Measurements from ENCODE around the gene PRKCH. TPM values are rescaled to one million over a fixed set of nuclear protein-coding genes. Genes with fewer than 3 reads are reported as not detected.
A peak's percentile ranks its signal among the peaks of the same experiment; 100 is the strongest.

PRKCH gene
- total RNA-seq, 1 experiment from 2014 or later = 5.8 TPM

DNA sequence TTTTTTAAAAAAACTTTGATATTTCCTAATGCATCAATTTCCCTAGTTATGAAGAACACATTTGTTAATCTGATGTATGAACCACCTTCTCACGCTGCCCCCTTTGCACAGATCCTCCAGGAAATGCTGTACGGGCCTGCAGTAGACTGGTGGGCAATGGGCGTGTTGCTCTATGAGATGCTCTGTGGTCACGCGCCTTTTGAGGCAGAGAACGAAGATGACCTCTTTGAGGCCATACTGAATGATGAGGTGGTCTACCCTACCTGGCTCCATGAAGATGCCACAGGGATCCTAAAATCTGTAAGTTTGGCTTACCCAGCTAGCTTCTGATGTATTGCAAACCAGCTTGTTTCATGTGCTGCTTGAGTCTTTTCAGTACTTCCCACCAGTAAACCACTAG is 208.9 kb downstream of the PRKCH start:
- no peak for DNase-seq (ENCODE audit: low read depth)

GRCh38 chr14:61530896-61531295 is 209.5 kb downstream of the PRKCH start:
- DNase-seq (ENCODE audit: low read depth) = no peak

- DNase-seq (ENCODE audit: low read depth) = no peak
Measured at GRCh38 chr14:61531465-61532122, 210.2 kb downstream of the PRKCH start.

DNA sequence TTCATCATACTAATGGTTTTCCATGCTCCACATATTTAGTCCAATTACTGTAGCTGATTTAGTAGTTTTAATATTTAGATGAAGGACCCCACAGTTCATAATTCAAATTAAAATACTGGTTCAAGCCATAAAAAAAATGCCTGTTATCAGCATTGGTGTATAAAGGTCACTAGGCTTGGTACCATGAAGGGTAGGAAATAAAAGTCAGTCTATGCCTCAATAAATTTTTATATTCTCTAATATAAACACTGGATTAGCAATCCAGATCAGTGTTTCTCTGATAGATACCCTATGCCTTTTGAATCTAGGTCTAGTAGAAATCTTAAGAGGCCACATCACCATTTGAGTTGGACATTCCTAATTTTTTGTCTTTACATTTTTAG is 210.7 kb downstream of the PRKCH start:
- DNase-seq (ENCODE audit: low read depth) = no peak

DNA sequence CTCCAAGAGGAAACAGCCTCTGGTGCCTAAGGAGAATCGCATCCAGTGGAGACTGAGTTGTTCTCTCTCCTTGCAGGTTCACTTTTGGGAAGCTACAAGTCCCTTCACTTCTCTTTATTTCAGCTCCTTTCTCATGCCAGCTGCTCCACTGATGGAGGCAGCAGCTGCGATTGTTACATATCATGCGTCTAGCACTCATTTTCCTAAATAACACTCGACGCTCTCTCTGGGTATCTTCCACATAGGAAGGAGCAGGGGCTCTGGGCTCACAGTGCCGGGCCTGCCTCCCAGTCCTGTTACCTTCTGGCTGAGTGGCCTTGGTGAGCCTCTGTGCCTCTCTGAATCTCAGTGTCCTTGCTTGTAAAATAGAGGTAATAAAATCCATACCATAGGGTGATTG is 211.4 kb downstream of the PRKCH start:
- DNase-seq (ENCODE audit: low read depth) = no peak

DNA sequence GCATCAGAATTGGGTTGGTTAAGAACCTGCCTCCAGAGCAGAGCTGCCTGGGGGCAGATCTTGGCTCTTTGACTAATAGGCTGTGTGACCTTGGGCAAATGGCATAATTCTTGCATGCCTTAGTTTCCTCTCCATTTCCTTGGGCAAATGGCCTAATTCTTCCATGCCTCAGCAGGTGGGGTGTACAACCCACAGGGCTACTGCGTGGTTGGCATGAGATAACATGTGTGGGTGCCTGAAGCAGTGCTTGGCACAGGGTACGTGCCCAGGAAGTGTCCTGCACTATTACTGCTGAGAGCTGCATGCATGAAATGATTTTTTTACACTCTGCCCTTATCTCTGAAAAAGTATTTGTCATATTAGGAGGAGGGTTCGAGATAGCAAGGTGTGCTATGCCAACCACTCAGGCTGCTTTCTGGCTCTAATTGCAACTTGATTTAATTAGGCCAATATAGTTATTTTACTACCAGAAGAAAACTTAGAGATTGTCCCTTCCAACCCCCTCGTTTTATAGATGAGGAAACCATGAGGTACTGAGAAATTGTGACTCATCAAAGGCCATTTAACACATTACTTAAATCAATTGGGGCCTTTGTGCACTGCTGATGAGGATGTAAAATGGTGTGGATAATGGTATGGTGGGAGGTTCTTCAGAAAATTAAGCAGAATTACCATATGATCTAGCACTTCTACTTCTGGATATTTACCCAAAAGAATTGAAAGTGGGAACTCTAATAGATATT is 212.3 kb downstream of the PRKCH start:
- no peak for DNase-seq (ENCODE audit: low read depth)

DNA sequence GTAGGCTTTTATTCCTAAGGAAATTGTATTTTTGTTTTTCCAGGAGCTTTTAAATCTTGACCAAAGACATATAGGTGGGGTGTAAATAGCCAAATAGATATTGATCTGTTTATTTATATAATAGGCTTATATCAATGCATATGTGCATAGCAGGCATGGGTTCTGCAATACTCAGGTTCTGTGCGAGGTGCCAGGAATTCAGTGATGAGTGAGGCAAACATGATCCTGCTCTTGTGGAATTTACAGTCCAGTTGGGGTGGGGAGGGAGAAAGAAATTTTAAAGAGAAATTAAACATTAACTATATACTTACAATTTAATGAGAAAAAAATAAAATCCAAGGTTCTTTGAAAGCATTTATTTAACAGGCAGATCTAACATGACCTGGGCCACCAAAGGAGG is 213.7 kb downstream of the PRKCH start:
- no peak for DNase-seq (ENCODE audit: low read depth)

DNA sequence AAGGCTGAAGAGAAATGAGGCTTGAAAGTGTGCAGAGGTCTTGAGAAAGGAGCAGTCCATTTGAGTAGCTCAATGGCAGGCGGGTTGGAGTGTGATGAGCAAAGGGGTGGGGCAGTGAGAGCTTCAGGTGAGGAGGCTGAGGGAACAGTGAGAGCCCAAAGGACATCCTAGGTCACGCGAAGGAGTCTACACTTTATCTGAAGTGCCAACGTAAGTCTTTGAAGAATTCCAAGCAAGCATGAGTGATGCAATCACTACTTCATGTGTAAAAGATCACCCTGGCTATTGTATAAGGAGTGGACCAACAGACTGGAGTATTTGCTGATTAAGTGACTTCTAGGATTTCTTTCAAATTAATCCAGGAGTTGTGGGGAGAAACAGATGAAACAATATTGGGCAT is 214.1 kb downstream of the PRKCH start:
- DNase-seq (ENCODE audit: low read depth) = no peak

GRCh38 chr14:61536661-61537562 is 215.5 kb downstream of the PRKCH start:
- no peak for DNase-seq (ENCODE audit: low read depth)

DNA sequence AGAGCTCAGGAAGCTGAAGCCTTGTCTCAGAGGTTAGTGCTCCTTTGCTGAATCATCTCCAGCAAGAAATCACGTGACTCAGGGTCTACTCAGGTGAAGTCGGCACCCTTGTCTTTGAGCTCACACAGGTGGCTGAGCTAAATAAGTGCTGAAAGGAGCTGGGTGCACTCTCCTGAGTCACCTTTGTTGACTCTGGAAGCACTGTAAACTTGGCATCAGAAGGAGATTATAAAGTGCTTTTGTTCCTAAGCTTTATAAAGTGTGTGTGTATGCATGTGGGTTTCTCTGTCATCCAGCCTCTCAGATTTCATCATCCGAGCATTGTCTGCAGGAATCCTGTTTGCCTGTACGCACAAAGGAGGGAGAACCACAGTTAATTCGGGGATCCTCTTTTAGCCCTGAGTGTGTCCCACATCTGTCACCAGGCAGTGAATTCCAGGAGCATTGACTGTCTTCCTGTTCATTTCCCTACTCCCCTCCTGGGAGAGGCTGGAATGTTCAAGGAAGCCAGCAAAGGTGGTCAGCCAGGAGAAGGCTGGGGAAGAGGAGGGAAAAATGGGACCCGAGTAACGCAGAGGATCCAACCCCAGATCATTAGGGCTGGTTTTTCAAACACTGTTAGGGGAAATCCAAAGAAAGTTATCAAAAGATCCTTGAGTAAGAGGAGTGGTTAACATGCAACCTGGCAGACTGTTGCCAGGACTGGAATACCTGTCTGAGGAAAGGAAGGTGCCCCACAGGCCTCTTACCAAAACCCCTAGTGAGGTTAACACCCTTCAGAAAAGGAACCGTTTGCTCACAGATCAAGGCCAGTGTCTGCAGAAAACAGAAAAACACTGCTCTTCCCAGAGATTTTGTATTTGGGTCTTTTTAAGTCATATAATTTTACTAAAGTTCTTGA is 216.4 kb downstream of the PRKCH start:
- DNase-seq (ENCODE audit: low read depth) = peak; percentile 75

DNA sequence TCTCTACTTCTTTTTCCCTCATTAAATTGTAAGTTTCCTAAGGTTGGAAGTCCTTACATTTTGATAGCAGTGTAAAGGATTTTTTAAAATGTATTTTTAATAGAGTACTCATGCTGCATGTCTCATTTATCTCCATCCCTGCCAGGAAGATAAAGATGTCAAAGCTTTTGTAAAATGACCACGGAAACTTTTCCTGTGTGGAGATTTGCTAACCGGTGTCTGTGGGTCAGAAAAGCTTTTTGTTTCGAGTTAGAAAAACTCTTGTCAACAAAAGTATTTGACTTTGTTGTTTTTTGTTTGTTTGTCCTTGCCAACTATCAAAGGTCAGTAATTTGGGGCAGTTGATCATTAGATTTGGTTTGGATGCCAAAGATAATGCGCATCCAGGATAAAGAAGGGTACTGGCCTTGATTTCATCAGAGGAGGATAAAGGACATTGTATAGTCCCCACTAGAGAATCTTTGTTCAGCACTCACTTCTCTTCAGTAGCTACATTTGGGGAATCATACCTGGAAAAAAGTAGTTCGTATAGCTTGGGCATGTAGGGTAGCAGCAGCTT is 217.2 kb downstream of the PRKCH start:
- no peak for DNase-seq (ENCODE audit: low read depth)

DNA sequence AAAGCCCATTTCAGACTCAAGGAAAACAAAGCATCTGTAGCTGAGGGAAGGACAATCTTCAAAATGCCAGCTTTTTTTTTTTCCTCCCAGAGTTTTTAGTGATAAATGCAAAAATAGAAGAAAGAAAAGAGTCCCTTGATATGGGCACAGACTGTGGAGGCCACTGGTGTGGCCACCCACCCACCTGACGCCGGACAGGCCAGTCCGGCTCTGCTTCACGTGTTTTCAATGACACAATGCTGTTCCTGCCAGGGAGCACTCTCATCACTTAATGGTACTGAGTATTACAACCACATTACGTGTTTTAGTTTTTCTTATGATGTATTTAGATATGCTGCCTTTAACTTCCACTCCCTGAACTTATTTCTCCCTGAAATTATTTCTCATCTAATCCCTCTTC is 218.3 kb downstream of the PRKCH start:
- no peak for DNase-seq (ENCODE audit: low read depth)

GRCh38 chr14:61540931-61541330 is 219.6 kb downstream of the PRKCH start:
- DNase-seq (ENCODE audit: low read depth) = no peak

GRCh38 chr14:61542848-61543790 is 221.7 kb downstream of the PRKCH start:
- DNase-seq (ENCODE audit: low read depth) = no peak

DNA sequence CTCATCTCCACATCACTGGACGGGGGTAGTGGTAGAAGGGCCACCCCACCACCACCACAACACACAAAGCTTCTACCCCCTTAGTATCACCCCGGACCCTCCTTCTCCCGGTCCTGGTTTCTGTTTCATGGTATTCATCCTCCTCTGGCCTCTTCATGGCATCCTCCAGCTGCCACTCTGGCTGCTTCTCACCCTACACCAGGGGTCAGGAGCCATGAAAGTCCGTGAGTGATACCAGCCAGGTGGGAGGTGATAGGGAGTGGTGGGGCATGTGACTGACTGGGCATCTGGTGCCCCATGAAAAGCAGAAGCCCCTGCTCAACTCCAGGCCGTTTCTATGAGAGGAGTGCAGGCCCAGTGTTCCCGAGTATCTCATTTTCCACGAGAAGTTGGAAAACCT is 222.6 kb downstream of the PRKCH start:
- no peak for DNase-seq (ENCODE audit: low read depth)

DNA sequence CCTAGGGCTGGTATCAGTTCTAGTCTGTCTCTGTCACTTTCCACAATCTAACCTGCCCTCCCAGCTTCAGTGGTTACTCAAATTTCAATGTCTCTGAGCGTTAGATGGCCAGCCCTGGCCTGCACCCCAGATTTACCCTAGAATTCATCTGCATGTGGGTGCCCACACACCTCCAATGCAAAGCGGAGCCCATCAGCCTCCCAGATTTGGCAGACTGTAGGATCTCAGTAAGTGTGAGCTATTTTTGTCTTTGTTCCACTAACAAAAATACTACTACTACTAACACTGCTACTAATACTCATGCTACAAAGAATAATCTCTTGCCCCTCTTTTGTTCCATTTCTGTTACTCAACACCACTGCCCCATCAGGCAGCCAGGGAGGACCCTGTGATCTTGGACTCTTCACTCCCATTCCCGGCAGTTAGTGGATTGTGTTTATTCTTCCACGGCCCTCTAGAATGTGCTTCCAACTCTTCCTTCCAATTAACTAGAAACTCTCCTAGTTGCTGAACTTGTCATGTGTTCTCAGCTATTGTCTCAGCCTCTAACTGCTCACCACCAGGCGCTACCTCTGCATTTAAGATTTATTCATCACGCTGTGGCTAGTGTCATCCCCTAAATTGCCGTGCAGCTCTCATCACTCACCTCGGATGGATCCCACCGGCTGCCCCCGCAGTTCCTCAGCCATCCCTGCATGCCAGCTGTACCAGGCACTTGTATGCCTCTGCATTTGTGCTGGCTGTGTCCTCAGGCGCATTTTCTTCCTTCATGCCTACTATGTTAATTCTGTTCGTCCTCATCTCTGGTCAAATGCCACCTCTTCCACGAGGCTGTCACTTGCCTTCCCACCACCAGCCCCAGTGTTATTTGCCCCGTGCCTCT is 223.3 kb downstream of the PRKCH start:
- no peak for DNase-seq (ENCODE audit: low read depth)

- DNase-seq (ENCODE audit: low read depth) = no peak
Measured at GRCh38 chr14:61545726-61546455, 224.5 kb downstream of the PRKCH start.

Measured in Daoy (cell line).